Activated CD8-positive, alpha-beta T cell treated with anti-CD3 and anti-CD28 coated beads for 36 hours (primary cell): ENCODE measurements around the gene WIPF1. TPM values are rescaled to one million over a fixed set of nuclear protein-coding genes. Genes with fewer than 3 reads are reported as not detected.
A peak's percentile ranks its signal among the peaks of the same experiment; 100 is the strongest.

Experiments
- ATAC-seq: fragments of 200-7000 bp; cut with Tn5 transposase; one replicate; pipeline ENCODE4 v1.10.0; 2021; ENCODE audit warnings: mild to moderate bottlenecking, moderate library complexity
- CTCF ChIA-PET: fragments of 350-600 bp; sonication (Branson Sonifier 250); formaldehyde crosslinking; loops from one replicate; lab custom pipeline; 2021; ENCODE audit warnings: antibody characterized with exemption; lab: Charles Lee
- POLR2A ChIA-PET: fragments of 350-600 bp; sonication (Branson Sonifier 250); formaldehyde crosslinking; loops from one replicate; lab custom pipeline; 2021; ENCODE audit warnings: antibody characterized with exemption; lab: Charles Lee
- DNase-seq: peaks from one replicate; pipeline ENCODE4 v3.0.0-alpha.2; 2020
- H3K27ac Mint-ChIP-seq: one replicate; pipeline ENCODE4 v1.8.0; 2021; ENCODE audit warnings: mild to moderate bottlenecking, mixed read lengths
- H3K27me3 Mint-ChIP-seq: one replicate; pipeline ENCODE4 v1.8.0; 2021; ENCODE audit warnings: mixed read lengths
- H3K36me3 Mint-ChIP-seq: one replicate; pipeline ENCODE4 v1.8.0; 2021; ENCODE audit warnings: low read depth, mixed read lengths
- H3K4me1 Mint-ChIP-seq: one replicate; pipeline ENCODE4 v1.8.0; 2021; ENCODE audit warnings: low read depth, mixed read lengths
- H3K4me3 Mint-ChIP-seq: one replicate; pipeline ENCODE4 v1.8.0; 2021; ENCODE audit warnings: mild to moderate bottlenecking, moderate library complexity, mixed read lengths
- H3K9me3 Mint-ChIP-seq: one replicate; pipeline ENCODE4 v1.8.0; 2021; ENCODE audit warnings: mixed read lengths
- CTCF ChIP-seq: fragments of 200-600 bp; IDR thresholded peaks from one replicate; pipeline ENCODE4 v1.8.0; 2022; ENCODE audit warnings: antibody characterized with exemption, mild to moderate bottlenecking
- intact Hi-C: fragments of 100-400 bp; cut with micrococcal nuclease; formaldehyde crosslinking; loops from one replicate; pipeline ENCODE4 v1.10.0; 2022
- total RNA-seq, 2 experiments: library from RNA; stranded (reverse); gene quantifications; one replicate each; pipeline ENCODE4 v1.2.3, GENCODE V29; 2021

Gene WIPF1
- total RNA-seq, 2 experiments from 2014 or later: 361 to 365 TPM

- Mint-ChIP-seq H3K4me1 (peaks cover 75% of the 10 kb centered on the region), H3K27me3 (no peaks in the 10 kb centered on the region), H3K4me3 (no peak overlapping the region), H3K27ac (peak overlapping the region; percentile 80), H3K9me3 (no peaks in the 10 kb centered on the region), H3K36me3 (peaks cover 82% of the 10 kb centered on the region)
- no peak for TF ChIP-seq CTCF
- DNase-seq (no peak), ATAC-seq (no peak)
- POLR2A ChIA-PET: interaction anchor here (1.1 to 1.8 kb wide), 3 partner anchors 15 to 23 kb away, joined by 3 to 4 read pairs (median 3); no protein-coding TSS in a partner anchor
- intact Hi-C loops: no loop called here
- CTCF ChIA-PET: interaction anchor here (0.6 to 4.0 kb wide), 8 partner anchors 9 to 126 kb away, joined by 3 to 26 read pairs (median 4); no protein-coding TSS in a partner anchor
Observed at GRCh38 chr2:174571669-174572323, 25.8 kb downstream of the WIPF1 start.

GRCh38 chr2:174570318-174570958 is 27.2 kb downstream of the WIPF1 start:
- intact Hi-C loops: no loop called here
- no peak for TF ChIP-seq CTCF
- no peaks in the 10 kb centered on the region for H3K9me3 Mint-ChIP-seq
- ATAC-seq (no peak), DNase-seq (no peak)
- no peaks in the 10 kb centered on the region for H3K27me3 Mint-ChIP-seq
- H3K36me3 Mint-ChIP-seq: peaks cover 82% of the 10 kb centered on the region
- peaks cover 73% of the 10 kb centered on the region for H3K4me1 Mint-ChIP-seq
- ChIA-PET CTCF (interaction anchor here (1.0 kb wide), 2 partner anchors 109 to 118 kb away, joined by 3 read pairs; no protein-coding TSS in a partner anchor), POLR2A (interaction anchor here (1.3 kb wide), 1 partner anchor 26 kb away, joined by 3 read pairs; no protein-coding TSS in a partner anchor)
- H3K4me3 Mint-ChIP-seq: no peak overlapping the region
- peak overlapping the region; percentile 68 for H3K27ac Mint-ChIP-seq

- Mint-ChIP-seq H3K4me3 (no peak overlapping the region), H3K27ac (peak overlapping the region; percentile 68), H3K27me3 (no peaks in the 10 kb centered on the region), H3K4me1 (peaks cover 65% of the 10 kb centered on the region), H3K36me3 (peaks cover 82% of the 10 kb centered on the region), H3K9me3 (no peaks in the 10 kb centered on the region)
- intact Hi-C loops: no loop called here
- CTCF ChIA-PET: interaction anchor here (1.0 to 3.3 kb wide), 2 partner anchors 23 to 119 kb away, joined by 3 to 11 read pairs; no protein-coding TSS in a partner anchor
- no peak for ATAC-seq
- no peak for DNase-seq
- no peak for TF ChIP-seq CTCF
- POLR2A ChIA-PET: interaction anchor here (1.3 kb wide), 1 partner anchor 27 kb away, joined by 3 read pairs; no protein-coding TSS in a partner anchor
Observed at GRCh38 chr2:174569678-174570077, 27.9 kb downstream of the WIPF1 start.

- intact Hi-C loops: no loop called here
- H3K27me3 Mint-ChIP-seq: no peaks in the 10 kb centered on the region
- no peak for TF ChIP-seq CTCF
- no peaks in the 10 kb centered on the region for H3K9me3 Mint-ChIP-seq
- POLR2A ChIA-PET: interaction anchor here (0.6 to 1.4 kb wide), 2 partner anchors 13 to 35 kb away, joined by 4 read pairs; no protein-coding TSS in a partner anchor
- H3K36me3 Mint-ChIP-seq: peaks cover 73% of the 10 kb centered on the region
- ATAC-seq: peak; percentile 47
- CTCF ChIA-PET: interaction anchor here (0.8 to 3.3 kb wide), 9 partner anchors 10 to 120 kb away, joined by 3 to 11 read pairs (median 3); no protein-coding TSS in a partner anchor
- no peak for DNase-seq
- no peak overlapping the region for H3K27ac Mint-ChIP-seq
- H3K4me3 Mint-ChIP-seq: no peak overlapping the region
- peaks cover 52% of the 10 kb centered on the region for H3K4me1 Mint-ChIP-seq
Observed at GRCh38 chr2:174568425-174568824, 29.2 kb downstream of the WIPF1 start.
